Breast epithelium (tissue), 3 donors: ENCODE measurements around the gene IFNA4.

ENCODE experiments used
- POLR2A ChIP-seq: fragments of 450-650 bp; IDR thresholded peaks from one replicate; pipeline ENCODE4 v1.6.1; 2016; ENCODE audit warnings: antibody characterized with exemption, mild to moderate bottlenecking, moderate library complexity
- TF ChIP-seq, protein P1 (sequence below), 3 donors: fragments of 450-650 bp; IDR thresholded peaks; one replicate each; pipeline ENCODE4 v1.5.1; 2016 to 2017; ENCODE audit warnings: antibody characterized with exemption in 3 of 3, mild to moderate bottlenecking in 3 of 3, moderate library complexity in 3 of 3

GRCh38 chr9:21205204-21205603 is 17.8 kb upstream of the IFNA4 start:
- TF ChIP-seq, protein P1, sequence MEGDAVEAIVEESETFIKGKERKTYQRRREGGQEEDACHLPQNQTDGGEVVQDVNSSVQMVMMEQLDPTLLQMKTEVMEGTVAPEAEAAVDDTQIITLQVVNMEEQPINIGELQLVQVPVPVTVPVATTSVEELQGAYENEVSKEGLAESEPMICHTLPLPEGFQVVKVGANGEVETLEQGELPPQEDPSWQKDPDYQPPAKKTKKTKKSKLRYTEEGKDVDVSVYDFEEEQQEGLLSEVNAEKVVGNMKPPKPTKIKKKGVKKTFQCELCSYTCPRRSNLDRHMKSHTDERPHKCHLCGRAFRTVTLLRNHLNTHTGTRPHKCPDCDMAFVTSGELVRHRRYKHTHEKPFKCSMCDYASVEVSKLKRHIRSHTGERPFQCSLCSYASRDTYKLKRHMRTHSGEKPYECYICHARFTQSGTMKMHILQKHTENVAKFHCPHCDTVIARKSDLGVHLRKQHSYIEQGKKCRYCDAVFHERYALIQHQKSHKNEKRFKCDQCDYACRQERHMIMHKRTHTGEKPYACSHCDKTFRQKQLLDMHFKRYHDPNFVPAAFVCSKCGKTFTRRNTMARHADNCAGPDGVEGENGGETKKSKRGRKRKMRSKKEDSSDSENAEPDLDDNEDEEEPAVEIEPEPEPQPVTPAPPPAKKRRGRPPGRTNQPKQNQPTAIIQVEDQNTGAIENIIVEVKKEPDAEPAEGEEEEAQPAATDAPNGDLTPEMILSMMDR (IDR thresholded peaks at IDR 0.05), result no peak
- TF ChIP-seq POLR2A, result no peak
